Activated CD4-positive, CD25-positive, alpha-beta regulatory T cell treated with anti-CD3 and anti-CD28 coated beads, Interleukin-2, amount 50 U/mL, for 24 hours (primary cell): ENCODE results near the gene ATP9B.

Source experiments
- ATAC-seq, 2 donors: fragments of 150-1000 bp; cut with Tn5 transposase; one replicate each; pipeline ENCODE4 v1.10.0; 2021; ENCODE audit warnings: mild to moderate bottlenecking in 1 of 2, moderate library complexity in 1 of 2

The ATP9B gene

GRCh38 chr18:79400091-79400590 is 330.9 kb downstream of the ATP9B start:
- no peak for ATAC-seq

DNA sequence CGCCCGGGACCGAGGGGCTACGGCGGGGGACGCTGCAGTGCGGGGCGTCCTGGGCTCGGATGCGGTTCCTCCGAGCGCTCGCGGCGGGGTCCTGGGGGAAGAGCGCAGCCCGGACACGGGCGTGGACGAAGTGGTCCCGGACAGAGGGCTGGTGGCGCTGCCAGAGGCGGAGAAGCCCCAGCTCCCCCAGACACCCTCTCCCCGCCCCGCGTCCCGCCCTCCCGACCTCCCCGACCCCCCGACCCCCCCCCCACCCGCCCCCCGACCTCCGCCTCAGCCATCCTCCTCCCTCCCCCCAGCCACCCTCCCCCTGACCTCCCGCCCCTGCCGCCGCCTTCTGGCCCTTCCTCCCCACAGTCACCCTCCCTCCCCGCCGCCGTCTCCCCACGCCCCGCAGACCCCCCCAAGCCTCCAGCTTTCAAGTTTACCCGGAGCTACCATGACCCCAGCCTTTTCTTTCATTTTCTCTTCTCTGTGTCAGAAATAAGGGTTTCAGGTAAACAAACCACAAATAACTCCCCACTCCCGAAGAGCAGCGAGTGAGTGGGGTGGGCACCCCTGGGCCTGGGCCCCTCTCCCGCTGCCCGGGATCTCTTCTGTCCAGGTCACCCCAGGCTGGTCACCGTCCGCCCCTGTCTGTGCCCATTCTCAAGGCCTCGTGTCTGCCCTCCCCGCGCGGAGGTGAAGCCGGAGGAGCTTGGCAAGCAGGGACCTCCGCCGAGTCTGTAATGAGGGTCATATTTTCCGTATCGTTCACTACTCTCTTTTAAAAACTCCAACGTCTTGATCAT is 331.6 kb downstream of the ATP9B start:
- peak; percentile 26 to 40 for ATAC-seq

GRCh38 chr18:79401494-79402208 is 332.5 kb downstream of the ATP9B start:
- no peak for ATAC-seq

DNA sequence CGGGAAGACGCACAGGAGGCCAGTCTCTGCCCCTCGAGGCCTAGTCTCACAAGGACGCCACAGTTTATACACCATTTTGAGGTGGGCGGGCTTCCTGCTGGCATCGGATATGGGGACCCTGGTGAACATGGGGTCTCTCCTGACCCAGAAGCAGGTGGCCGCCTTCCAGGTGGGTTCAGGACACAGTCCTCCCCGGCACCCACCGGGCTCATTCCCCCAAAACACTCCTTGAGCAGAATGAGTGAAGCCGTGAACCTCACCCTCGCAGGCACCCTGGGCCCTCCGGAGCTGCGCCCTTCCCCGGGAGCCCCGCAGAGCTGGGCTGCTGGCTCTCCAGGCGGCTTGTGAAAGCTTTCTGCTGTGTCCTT is 333.0 kb downstream of the ATP9B start:
- ATAC-seq = no peak

GRCh38 chr18:79402977-79403722 is 334.0 kb downstream of the ATP9B start:
- no peak for ATAC-seq

DNA sequence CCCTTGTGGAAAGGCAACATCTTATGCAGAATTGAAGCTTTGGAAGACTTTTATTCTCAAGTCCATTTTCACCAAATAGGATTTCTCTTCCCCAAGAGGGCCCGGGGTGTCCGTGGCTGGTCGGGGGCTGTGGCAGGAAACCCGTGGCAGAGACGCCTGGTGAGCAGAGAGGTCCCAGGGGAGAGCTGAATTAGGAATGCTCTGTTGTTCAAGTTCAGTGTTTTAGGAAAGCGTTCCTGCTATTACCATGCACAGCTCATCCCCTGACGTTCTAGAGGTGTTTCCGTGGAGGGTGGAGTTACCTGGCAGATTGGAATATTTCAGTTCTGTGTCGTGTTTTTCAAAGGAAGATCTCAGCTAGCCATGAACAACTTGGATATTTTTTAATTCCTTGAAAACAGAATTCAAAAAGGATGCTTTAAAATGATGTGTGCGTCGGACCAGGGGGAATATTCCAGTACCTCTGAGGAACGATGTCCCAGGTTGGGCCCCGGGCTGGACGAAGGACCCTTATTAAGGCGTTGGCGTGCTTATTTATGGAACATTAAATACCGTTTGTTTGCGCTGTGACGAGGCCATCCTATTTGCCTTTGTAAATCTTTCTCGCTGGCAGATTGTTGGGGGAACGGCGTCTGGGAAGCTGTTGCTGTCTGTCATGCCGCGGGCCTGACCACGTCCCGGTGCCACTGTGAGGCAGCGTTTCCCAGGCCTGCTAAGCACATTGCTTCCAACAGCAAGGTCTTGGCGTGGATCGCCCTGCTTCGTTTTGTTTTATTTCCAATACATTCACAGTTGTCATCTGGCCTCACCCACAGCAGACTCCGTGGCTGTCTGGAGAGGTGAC is 334.8 kb downstream of the ATP9B start:
- no peak for ATAC-seq

GRCh38 chr18:79404567-79404910 is 335.3 kb downstream of the ATP9B start:
- ATAC-seq = peak; percentile 16 to 30

DNA sequence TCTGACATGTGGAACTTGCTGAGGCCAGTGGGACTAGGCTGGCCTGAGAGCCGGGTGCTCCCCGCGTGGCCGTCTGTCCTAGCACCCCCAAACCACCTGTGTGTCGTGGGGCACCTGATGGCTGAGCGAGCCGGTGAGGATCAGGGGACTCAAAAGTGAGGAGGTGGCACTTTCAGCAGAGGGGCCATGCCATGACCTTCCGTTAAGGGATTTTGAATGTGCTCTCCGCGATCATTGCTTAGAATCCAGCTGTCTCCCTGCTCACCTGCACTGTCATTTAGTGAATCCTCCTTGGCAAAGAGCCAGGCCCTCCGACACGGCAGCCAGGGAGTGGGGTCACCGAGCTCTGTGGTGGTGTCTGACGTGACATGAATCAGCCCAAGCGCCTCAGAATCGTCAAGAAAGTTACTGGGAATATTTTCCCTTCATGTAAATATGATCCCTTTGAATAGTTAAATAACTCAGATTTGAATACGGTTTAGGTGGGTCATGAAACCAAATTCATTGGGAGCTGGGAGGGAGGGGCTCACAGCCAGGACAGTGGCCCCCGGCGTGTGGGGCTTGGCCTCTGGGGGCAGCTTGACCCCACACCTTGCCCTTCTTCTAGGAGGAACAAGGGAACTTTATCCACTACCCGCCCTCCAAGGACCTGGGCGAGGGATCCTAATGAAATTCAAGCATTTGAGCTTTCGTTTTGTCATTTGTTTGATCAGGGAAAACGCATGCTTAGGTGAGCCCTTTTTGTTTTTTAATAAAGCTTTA is 336.0 kb downstream of the ATP9B start:
- peak; percentile 28 to 47 for ATAC-seq

DNA sequence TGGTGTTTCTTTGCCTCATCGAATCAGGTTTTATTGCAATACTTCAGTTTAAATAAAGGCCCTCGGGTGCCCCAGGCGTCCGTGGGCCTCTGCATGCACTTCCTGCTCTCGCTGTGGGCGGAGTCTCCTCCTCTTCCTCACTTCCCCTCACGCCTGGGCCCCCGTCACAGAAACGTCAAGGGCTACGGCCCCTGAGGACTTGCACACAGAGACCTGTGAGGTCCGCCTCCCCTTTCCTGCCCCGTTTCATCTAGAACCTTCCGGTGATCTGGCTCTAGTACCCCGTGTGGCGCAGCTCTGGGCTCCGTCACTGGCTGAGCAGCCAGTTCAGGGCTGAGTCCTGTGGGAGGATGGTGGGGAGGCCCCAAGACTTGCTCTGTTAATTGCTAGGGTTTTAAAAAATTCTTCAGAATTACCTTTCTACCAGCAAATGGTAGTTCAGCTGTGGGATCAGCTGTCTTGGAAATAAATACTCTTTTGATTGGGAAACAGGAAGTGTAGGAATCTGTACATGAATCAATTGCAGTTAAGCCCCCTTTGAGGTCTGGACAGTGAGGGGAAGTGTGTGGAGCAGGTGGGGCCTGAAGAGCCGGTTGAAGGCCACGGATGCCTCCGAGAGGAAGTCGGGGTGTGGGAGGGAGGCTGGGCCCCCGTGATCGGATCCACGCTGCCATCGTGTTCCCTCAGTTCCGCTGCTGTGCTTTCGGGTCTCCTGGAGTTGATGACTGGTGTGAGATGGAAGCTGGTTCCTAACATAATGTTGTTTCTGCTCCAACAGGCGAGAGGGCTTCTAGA is 336.8 kb downstream of the ATP9B start:
- ATAC-seq = peak; percentile 67 to 76

DNA sequence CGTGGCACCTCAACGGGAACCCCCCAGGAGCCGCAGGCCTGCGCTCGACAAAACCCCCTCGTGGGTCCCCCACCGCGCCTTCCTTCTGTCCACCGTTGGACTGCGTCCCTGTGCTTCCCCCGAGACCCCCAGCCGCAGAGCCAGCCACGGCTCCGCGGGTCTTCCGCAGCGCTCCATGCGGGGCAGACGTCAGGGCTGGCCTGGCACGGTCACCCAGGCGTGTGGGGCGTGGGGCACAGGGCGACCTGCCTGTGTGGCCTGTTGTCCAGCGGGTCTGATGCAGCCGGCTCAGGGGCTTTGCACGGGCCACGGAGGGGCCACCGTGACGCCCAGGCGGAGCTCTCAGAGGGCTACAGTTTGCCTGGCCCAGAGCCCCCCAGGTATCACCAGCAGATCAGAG is 337.5 kb downstream of the ATP9B start:
- ATAC-seq = no peak

GRCh38 chr18:79409313-79409712 is 340.1 kb downstream of the ATP9B start:
- ATAC-seq = no peak

DNA sequence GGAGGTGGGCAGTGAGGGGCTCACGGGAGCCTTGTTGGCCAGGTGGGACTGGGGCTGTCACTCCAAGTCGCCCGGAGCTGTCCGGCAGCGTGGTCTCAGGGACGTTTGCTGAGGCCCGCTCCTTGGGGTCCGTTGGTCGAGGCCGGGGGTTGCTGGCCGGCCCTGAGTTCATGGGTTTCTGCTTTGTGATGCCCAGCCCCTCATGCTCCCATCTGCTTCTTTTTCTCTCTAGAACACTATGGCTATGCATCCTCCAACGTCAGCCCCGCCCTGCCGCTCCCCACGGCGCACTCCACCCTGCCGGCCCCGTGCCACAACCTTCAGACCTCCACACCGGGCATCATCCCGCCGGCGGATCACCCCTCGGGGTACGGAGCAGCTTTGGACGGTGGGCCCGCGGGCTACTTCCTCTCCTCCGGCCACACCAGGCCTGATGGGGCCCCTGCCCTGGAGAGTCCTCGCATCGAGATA is 341.0 kb downstream of the ATP9B start:
- ATAC-seq = no peak

GRCh38 chr18:79410731-79411613 is 341.8 kb downstream of the ATP9B start:
- no peak for ATAC-seq

- ATAC-seq = no peak
Measured at GRCh38 chr18:79411614-79412526, 342.7 kb downstream of the ATP9B start.

GRCh38 chr18:79413025-79413424 is 343.8 kb downstream of the ATP9B start:
- no peak for ATAC-seq

DNA sequence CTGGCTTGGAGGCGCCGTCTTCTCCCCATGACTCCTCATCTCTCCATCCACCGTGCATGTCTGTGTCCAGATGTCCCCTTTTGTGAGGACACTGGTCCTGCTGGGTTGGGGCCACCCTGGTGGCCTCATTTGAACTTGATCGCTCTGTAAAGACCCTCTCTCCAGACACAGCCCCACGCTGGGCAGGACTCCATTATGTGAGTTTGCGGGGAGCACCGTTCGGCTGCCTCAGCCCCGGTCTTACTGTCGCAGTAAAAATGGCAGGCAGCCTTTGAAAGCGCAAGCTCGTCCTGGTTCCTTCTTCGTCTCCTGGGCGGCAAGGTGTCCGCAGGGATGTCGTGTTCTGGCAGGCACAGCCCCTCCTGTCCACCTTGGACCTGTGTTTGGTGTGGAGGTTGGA is 344.2 kb downstream of the ATP9B start:
- no peak for ATAC-seq

GRCh38 chr18:79413901-79414300 is 344.7 kb downstream of the ATP9B start:
- ATAC-seq = no peak

DNA sequence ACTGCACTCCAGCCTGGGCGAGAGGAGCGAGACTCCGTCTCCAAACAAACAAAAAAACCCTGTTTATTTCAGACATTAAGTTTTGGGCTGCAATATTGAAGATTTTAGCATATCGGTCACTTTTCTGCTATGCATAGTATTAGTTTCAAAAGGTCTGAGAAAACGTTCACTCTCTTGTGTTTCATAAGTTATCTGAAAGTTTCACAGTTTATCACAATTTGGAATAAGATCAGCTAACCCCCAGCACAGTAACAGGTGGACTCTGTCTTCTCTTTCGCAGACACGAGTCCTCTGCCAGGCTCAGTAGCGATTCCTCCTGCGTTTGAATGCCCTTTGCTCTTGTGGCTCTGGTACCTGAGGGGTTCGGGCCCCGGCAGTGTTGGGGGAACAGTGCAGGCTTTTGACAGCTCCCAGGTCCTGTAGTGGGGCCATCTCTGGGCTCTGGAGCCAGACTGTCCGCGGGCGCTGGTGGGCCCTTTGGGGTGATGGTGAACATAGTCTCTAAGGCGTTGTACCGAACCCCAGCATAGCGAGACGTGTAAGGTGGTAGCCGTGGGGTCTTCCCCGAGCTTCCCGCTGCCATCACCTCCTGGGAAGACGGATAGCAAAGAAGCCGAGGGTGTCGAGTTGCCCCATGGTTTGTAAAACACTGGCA is 347.0 kb downstream of the ATP9B start:
- ATAC-seq = no peak
